Keratinocyte (primary cell): ENCODE data around the gene PAXIP1.

Source experiments
- CTCF ChIP-seq, 3 experiments: IDR thresholded peaks in 1 of 3; conservative IDR thresholded peaks in 1 of 3; optimal IDR thresholded peaks in 1 of 3; 2 replicates in 2 of 3; 3 replicates in 1 of 3; pipeline versions ENCODE3 to v1.5.1; 2011; ENCODE audit warnings: low read length in 3 of 3, mild to moderate bottlenecking in 3 of 3, moderate library complexity in 2 of 3, control low read depth in 1 of 3, inconsistent platforms in 1 of 3; ENCODE audit not compliant: insufficient read depth in 2 of 3; ENCODE audit errors: extremely low read depth in 1 of 3
- EZH2 ChIP-seq: IDR thresholded peaks from one replicate; pipeline ENCODE4 v1.6.1; 2012; ENCODE audit warnings: inconsistent platforms, mild to moderate bottlenecking, low read length, moderate library complexity

- TF ChIP-seq CTCF (optimal IDR thresholded peaks at IDR 0.05 in 1 of 3, IDR thresholded peaks at IDR 0.05 in 1 of 3, conservative IDR thresholded peaks at IDR 0.05 in 1 of 3; ENCODE audit: extremely low read depth in 1 of 3, insufficient read depth in 2 of 3, low read length in 3 of 3) = no peak
- no peak for TF ChIP-seq EZH2
These were observed 671 bp upstream of the PAXIP1 start for GRCh38 chr7:155003376-155004214.
